H1 (cell line): ENCODE data around the gene SCP2. TPM values are rescaled to one million over a fixed set of nuclear protein-coding genes. Genes with fewer than 3 reads are reported as not detected.

Experiments
- CTCF ChIA-PET: fragments of 300-600 bp; sonication (Branson Sonifier 250); formaldehyde crosslinking; loops from one replicate; lab custom pipeline; 2021; ENCODE audit not compliant: partially characterized antibody; lab: Charles Lee
- POLR2A ChIA-PET: fragments of 300-600 bp; sonication (Branson Sonifier 250); formaldehyde crosslinking; loops from one replicate; lab custom pipeline; 2021; ENCODE audit warnings: inconsistent platforms; ENCODE audit not compliant: partially characterized antibody; lab: Charles Lee
- DNase-seq, 2 experiments: peaks; one replicate each; pipeline versions ENCODE4 v3.0.0 to v3.0.0-alpha.2; 2010 to 2022; ENCODE audit warnings: low spot score in 2 of 2, low read depth in 1 of 2, mixed read lengths in 1 of 2
- FAIRE-seq: peaks from 2 replicates; lab custom pipeline; 2011; peaks lifted over from hg19 to GRCh38; lab: Jason Lieb, UNC
- H2AFZ ChIP-seq: 2 replicates; pipeline ENCODE4 v1.8.1; 2012; ENCODE audit warnings: low read length, inconsistent platforms
- H2AK5ac ChIP-seq: 2 replicates; pipeline ENCODE4 v1.6.1; 2013; ENCODE audit warnings: low read depth, low read length
- H2BK120ac ChIP-seq: replicated peaks from 2 replicates; pipeline ENCODE3; 2013; ENCODE audit warnings: low read depth, low read length, inconsistent platforms
- H2BK12ac ChIP-seq: 2 replicates; pipeline ENCODE4 v1.6.1; 2013; ENCODE audit warnings: low read depth, low read length
- H2BK15ac ChIP-seq: 2 replicates; pipeline ENCODE4 v1.6.1; 2013; ENCODE audit warnings: low read length
- H2BK20ac ChIP-seq: 2 replicates; pipeline ENCODE4 v1.6.1; 2013; ENCODE audit warnings: low read length
- H2BK5ac ChIP-seq: 2 replicates; pipeline ENCODE4 v1.6.1; 2013; ENCODE audit warnings: low read depth, low read length
- H3K14ac ChIP-seq: 2 replicates; pipeline ENCODE4 v1.6.1; 2013; ENCODE audit warnings: inconsistent platforms; ENCODE audit not compliant: insufficient read length
- H3K18ac ChIP-seq: 2 replicates; pipeline ENCODE4 v1.6.1; 2013; ENCODE audit warnings: low read length; ENCODE audit errors: extremely low read depth
- H3K23ac ChIP-seq: 2 replicates; pipeline ENCODE4 v1.6.1; 2013; ENCODE audit warnings: inconsistent platforms; ENCODE audit not compliant: insufficient read length
- H3K23me2 ChIP-seq: 2 replicates; pipeline ENCODE4 v1.6.1; 2013; ENCODE audit warnings: low read depth, low read length
- H3K27ac ChIP-seq: 2 replicates; pipeline ENCODE4 v1.6.1; 2011; ENCODE audit warnings: low read depth, low read length, inconsistent platforms
- H3K27me3 ChIP-seq, 4 experiments: replicated peaks in 1 of 4; 1 replicate in 1 of 4; 2 replicates in 3 of 4; pipeline versions ENCODE4 v1.6.1 to v1.8.1; 2011 to 2013; ENCODE audit warnings: low read length in 3 of 4, mild to moderate bottlenecking in 3 of 4, inconsistent platforms in 2 of 4, mixed read lengths in 2 of 4, moderate library complexity in 1 of 4; ENCODE audit not compliant: control insufficient read depth in 3 of 4, insufficient read depth in 3 of 4; ENCODE audit errors: extremely low read depth in 1 of 4
- H3K36me3 ChIP-seq, 4 experiments: 2 replicates each; pipeline versions ENCODE4 v1.6.1 to v1.8.1; 2011 to 2013; ENCODE audit warnings: mild to moderate bottlenecking in 4 of 4, low read length in 3 of 4, moderate library complexity in 2 of 4, control low read depth in 1 of 4, inconsistent platforms in 1 of 4; ENCODE audit not compliant: insufficient read depth in 4 of 4, control insufficient read depth in 2 of 4
- H3K4ac ChIP-seq: replicated peaks from 2 replicates; pipeline ENCODE3; 2013; ENCODE audit warnings: low read length, low read depth, mixed read lengths, inconsistent platforms; ENCODE audit not compliant: insufficient read length
- H3K4me1 ChIP-seq, 4 experiments: replicated peaks in 1 of 4; 1 replicate in 1 of 4; 2 replicates in 3 of 4; pipeline versions ENCODE4 v1.6.1 to v1.8.1; 2011 to 2013; ENCODE audit warnings: low read length in 3 of 4, inconsistent platforms in 2 of 4, mixed read lengths in 1 of 4; ENCODE audit not compliant: insufficient read depth in 4 of 4, control insufficient read depth in 3 of 4
- H3K4me2 ChIP-seq, 2 experiments: 2 replicates each; pipeline versions ENCODE4 v1.6.1 to v1.8.1; 2011 to 2013; ENCODE audit warnings: low read depth in 2 of 2, low read length in 2 of 2, control low read depth in 1 of 2, inconsistent platforms in 1 of 2, mild to moderate bottlenecking in 1 of 2; ENCODE audit not compliant: insufficient read depth in 1 of 2
- H3K4me3 ChIP-seq, 4 experiments: fragments of 200-600, 300-600 bp in 1 of 4; sonication (generic), shearing (Covaris generic), sonication (Bioruptor Twin) in 1 of 4; 2 replicates each; pipeline versions ENCODE4 v1.5.1 to v1.8.1; 2011 to 2016; ENCODE audit warnings: low read length in 4 of 4, low read depth in 3 of 4, control low read depth in 2 of 4, inconsistent platforms in 2 of 4, mild to moderate bottlenecking in 2 of 4, mixed read lengths in 1 of 4, moderate library complexity in 1 of 4; ENCODE audit not compliant: insufficient read depth in 2 of 4; ENCODE audit errors: extremely low read depth in 1 of 4
- H3K56ac ChIP-seq: replicated peaks from 2 replicates; pipeline ENCODE3; 2013; ENCODE audit warnings: low read depth, mild to moderate bottlenecking, mixed read lengths, low read length, inconsistent platforms; ENCODE audit not compliant: insufficient read length
- H3K79me1 ChIP-seq: 2 replicates; pipeline ENCODE4 v1.6.1; 2013; ENCODE audit warnings: low read depth, low read length, control low read depth
- H3K79me2 ChIP-seq, 2 experiments: 2 replicates each; pipeline versions ENCODE4 v1.6.1 to v1.8.1; 2012 to 2013; ENCODE audit warnings: low read length in 2 of 2, mild to moderate bottlenecking in 2 of 2, inconsistent platforms in 1 of 2; ENCODE audit not compliant: insufficient read depth in 2 of 2, control insufficient read depth in 1 of 2
- H3K9ac ChIP-seq, 4 experiments: replicated peaks in 1 of 4; 1 replicate in 1 of 4; 2 replicates in 3 of 4; pipeline versions ENCODE4 v1.6.1 to v1.8.1; 2011 to 2013; ENCODE audit warnings: low read depth in 3 of 4, low read length in 3 of 4, control low read depth in 2 of 4, mild to moderate bottlenecking in 2 of 4, moderate library complexity in 2 of 4, inconsistent platforms in 1 of 4; ENCODE audit errors: extremely low read depth in 1 of 4
- H3K9me3 ChIP-seq, 2 experiments: 2 replicates each; pipeline versions ENCODE4 v1.6.1 to v1.8.1; 2012 to 2013; ENCODE audit warnings: mild to moderate bottlenecking in 2 of 2, moderate library complexity in 2 of 2, control low read depth in 1 of 2, inconsistent platforms in 1 of 2, low read depth in 1 of 2, low read length in 1 of 2, mixed read lengths in 1 of 2; ENCODE audit not compliant: insufficient read depth in 2 of 2
- H4K20me1 ChIP-seq, 2 experiments: replicated peaks in 1 of 2; 2 replicates each; pipeline versions ENCODE3 to v1.8.1; 2011 to 2013; ENCODE audit warnings: inconsistent platforms in 2 of 2, low read length in 2 of 2, mild to moderate bottlenecking in 1 of 2; ENCODE audit not compliant: insufficient read depth in 2 of 2, control insufficient read depth in 1 of 2
- H4K5ac ChIP-seq: 2 replicates; pipeline ENCODE4 v1.6.1; 2013; ENCODE audit warnings: low read length, low read depth, mixed read lengths, inconsistent platforms; ENCODE audit not compliant: insufficient read length
- H4K8ac ChIP-seq: 2 replicates; pipeline ENCODE4 v1.8.0; 2013; ENCODE audit warnings: mild to moderate bottlenecking, moderate library complexity, low read length, inconsistent platforms; ENCODE audit not compliant: insufficient read depth; ENCODE audit errors: extremely low read depth
- H4K91ac ChIP-seq: replicated peaks from 2 replicates; pipeline ENCODE3; 2013; ENCODE audit warnings: low read length, mixed read lengths, inconsistent platforms; ENCODE audit not compliant: insufficient read length
- SIX5 ChIP-seq: IDR thresholded peaks from 2 replicates; pipeline ENCODE4 v1.6.1; 2011; ENCODE audit warnings: mild to moderate bottlenecking, low read depth, low read length
- WGBS, 2 experiments: shearing (Covaris generic) in 1 of 2; methylation state at CpG; one replicate each; pipeline versions ENCODE4 v1.1.6 to v1.1.7; 2013 to 2015; ENCODE audit warnings: low lambda C conversion rate in 2 of 2, mixed read lengths in 2 of 2, inconsistent platforms in 1 of 2, low coverage in 1 of 2, missing lambda C conversion rate in 1 of 2; ENCODE audit not compliant: insufficient replicate concordance in 2 of 2, insufficient coverage in 1 of 2, insufficient read length in 1 of 2; ENCODE audit errors: extremely low coverage in 1 of 2, missing lambda C conversion rate in 1 of 2; 5-methylcytosine and 5-hydroxymethylcytosine counted together
- polyA plus RNA-seq, 7 experiments: library from polyadenylated mRNA; depleted of rRNA in 3 of 7; stranded (reverse) in 5 of 7; unstranded in 2 of 7; fragments of >200 nt in 5 of 7; fragments of 200-250 nt in 2 of 7; gene quantifications; 1 replicate in 5 of 7; 2 replicates in 1 of 7; 4 replicates in 1 of 7; pipeline versions ENCODE4 v1.2.1 to v1.2.3, GENCODE V29; 2011 to 2013; ENCODE audit warnings: missing spikeins in 2 of 7, mixed read lengths in 2 of 7
- total RNA-seq: library from RNA; stranded (reverse); fragmentation: NEBNext Ultra II Directional; extraction: Animal tissue kit (Norgen Biotek cat#: 25700); gene quantifications from 2 replicates; pipeline ENCODE4 v1.2.1, GENCODE V29; 2021

SCP2 gene
- total and polyA plus RNA-seq, 2 of the 8 experiments (the other 6 are each of a cell fraction or from before 2014, with no cell fraction given): 20.9 to 54.3 TPM

DNA sequence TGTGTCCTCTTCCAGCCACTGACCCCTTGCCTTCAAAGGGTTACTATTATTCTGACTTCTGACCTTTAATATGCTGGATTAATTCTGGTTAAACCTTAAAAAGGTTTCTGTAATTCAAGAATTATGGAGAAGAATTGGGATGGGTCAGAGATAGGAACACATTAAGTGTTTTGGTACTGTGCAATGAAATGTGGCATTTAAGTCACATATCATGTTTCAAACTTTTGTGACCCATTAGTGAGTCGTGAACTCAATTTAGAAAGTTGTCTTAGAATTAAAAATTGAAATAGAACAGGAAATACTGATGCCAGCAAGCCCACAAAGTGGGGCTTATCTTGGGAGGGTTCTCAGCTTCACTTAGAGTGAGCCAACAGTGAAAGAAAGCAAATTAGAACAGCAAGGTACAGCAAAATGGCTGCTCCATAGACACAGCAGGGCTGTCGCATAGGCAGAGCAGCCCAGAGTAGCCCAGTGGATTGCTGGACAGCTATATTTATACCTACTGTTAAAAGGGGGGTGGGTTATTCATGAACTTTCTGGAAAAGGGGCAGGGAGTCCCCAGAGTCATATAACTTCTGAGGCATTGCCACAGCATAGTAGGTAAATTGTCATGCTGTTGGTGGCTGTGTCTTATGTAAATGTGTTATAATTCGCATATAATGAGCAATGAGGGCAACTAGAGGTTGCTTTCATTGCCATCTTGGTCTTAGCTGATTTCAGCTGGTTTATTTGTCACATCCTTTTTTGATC is 10.5 kb downstream of the SCP2 start:
- FAIRE-seq (no peak), DNase-seq (no peak)
- 89% methylated on average over 3 of the region's 3 CpGs; no CpG with 5 or more reads in 1 of the 2 experiments for WGBS, 2 experiments
- Histone ChIP-seq H3K9me3 (no peaks in the 10 kb centered on the region), H2AK5ac (no peak overlapping the region), H3K4me3 (no peak overlapping the region), H4K8ac (no peak overlapping the region), H3K14ac (no peak overlapping the region), H3K4ac (no peak overlapping the region), H2BK5ac (no peak overlapping the region), H3K27ac (no peak overlapping the region), H4K5ac (no peak overlapping the region), H2BK20ac (no peak overlapping the region), H2BK12ac (no peak overlapping the region), H2BK120ac (no peak overlapping the region), H3K18ac (no peak overlapping the region), H3K23me2 (no peaks in the 10 kb centered on the region), H3K79me1 (no peaks in the 10 kb centered on the region), H3K27me3 (no peaks in the 10 kb centered on the region; a peak in 1 of 7 replicates), H3K36me3 (no peaks in the 10 kb centered on the region), H2AFZ (no peak overlapping the region), H4K91ac (no peak overlapping the region), H4K20me1 (no peaks in the 10 kb centered on the region), H3K56ac (no peak overlapping the region), H2BK15ac (no peak overlapping the region), H3K79me2 (no peaks in the 10 kb centered on the region), H3K23ac (no peak overlapping the region), H3K4me1 (no peaks in the 10 kb centered on the region), H3K9ac (no peak overlapping the region), H3K4me2 (no peak overlapping the region)
- no peak for TF ChIP-seq SIX5
- ChIA-PET POLR2A (no interaction called here), CTCF (no interaction called here)
